Measurements from ENCODE around the gene MRPL22. TPM values are rescaled to one million over a fixed set of nuclear protein-coding genes. Genes with fewer than 3 reads are reported as not detected.
A peak's percentile ranks its signal among the peaks of the same experiment; 100 is the strongest.

MRPL22 gene
- total and polyA plus RNA-seq, 2 of the 13 experiments (the other 11 are each of a cell fraction or from before 2014, with no cell fraction given), result 66.8 to 84.8 TPM

DNA sequence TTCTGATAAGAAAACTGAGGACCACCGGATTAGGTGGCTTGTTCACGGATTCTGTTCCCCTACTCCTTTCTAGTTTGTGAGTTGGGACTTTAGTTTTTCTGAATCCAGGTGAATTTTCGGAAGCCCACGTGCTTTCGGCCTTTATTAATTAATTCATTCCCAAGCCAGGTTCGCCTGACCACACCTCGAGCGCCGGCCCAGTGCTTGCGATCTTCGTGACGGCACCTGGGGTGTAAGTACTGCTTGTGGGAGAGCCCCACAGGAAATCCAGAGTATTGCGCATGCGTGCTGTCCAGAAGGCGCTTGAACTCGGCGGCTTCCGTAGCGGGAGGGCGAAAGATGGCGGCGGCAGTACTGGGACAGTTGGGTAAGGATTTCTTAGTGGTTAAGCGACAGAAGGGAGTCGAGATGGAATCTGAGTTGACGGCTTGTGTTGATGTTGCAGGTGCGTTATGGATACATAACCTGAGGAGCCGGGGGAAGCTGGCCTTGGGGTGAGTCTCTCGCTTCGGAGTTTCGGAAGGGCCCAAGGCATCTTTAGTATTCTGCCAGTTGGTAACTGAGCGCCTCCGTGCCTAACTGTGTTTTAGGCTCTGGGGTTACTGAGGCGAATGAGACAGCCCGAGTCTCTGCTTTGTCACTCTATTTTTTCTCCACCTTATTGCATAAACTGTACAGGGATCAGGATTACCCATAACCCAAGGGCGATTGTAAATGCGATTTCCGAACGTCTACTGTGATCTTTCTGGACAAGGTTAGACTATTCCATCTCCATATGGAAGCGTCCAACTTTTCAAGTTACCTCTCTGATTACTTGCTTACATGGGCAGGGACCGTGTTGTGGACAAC is at the start of gene MRPL22 (continued):
- TF ChIP-seq NONO (IDR thresholded peaks at IDR 0.05) (no peak), NONO (CRISPR knock-in tag; conservative IDR thresholded peaks at IDR 0.05) (peak; percentile 50; the same call in 1 of the 2 replicates), TMF1 (CRISPR knock-in tag; IDR thresholded peaks at IDR 0.05; ENCODE audit: low read depth) (no peak), ADNP (CRISPR knock-in tag; IDR thresholded peaks at IDR 0.05) (no peak), ETV6 (CRISPR knock-in tag; conservative IDR thresholded peaks at IDR 0.05) (no peak), CBX5 (CRISPR knock-in tag; IDR thresholded peaks at IDR 0.05; ENCODE audit: borderline replicate concordance) (no peak; the same call in 1 of the 2 replicates), ZNF547 (CRISPR knock-in tag; IDR thresholded peaks at IDR 0.05) (peak; percentile 62; the same call in 1 of the 2 replicates), RFX3 (CRISPR knock-in tag; IDR thresholded peaks at IDR 0.05) (no peak), MAF1 (CRISPR knock-in tag; IDR thresholded peaks at IDR 0.05; ENCODE audit: borderline replicate concordance) (no peak), KAT2B (IDR thresholded peaks at IDR 0.05; ENCODE audit: borderline replicate concordance, low read depth, low read length) (no peak), KMT2B (CRISPR knock-in tag; IDR thresholded peaks at IDR 0.05) (peak; percentile 90), ARNT (IDR thresholded peaks at IDR 0.05) (no peak), KLF12 (CRISPR knock-in tag; IDR thresholded peaks at IDR 0.05; ENCODE audit: borderline replicate concordance) (no peak), NAIF1 (CRISPR knock-in tag; IDR thresholded peaks at IDR 0.05; ENCODE audit: borderline replicate concordance) (no peak), NRL (CRISPR knock-in tag; IDR thresholded peaks at IDR 0.05; ENCODE audit: borderline replicate concordance) (peak; percentile 36; the same call in 1 of the 2 replicates), KDM6A (CRISPR knock-in tag; IDR thresholded peaks at IDR 0.05; ENCODE audit: low read depth) (no peak), STAG1 (CRISPR knock-in tag; IDR thresholded peaks at IDR 0.05) (no peak), ZNF138 (CRISPR knock-in tag; IDR thresholded peaks at IDR 0.05; ENCODE audit: low read depth) (no peak), ZSCAN29 (CRISPR knock-in tag; conservative IDR thresholded peaks at IDR 0.05) (no peak), ERF (CRISPR knock-in tag; IDR thresholded peaks at IDR 0.05) (peak; percentile 62)
- TF ChIP-seq, protein P1, sequence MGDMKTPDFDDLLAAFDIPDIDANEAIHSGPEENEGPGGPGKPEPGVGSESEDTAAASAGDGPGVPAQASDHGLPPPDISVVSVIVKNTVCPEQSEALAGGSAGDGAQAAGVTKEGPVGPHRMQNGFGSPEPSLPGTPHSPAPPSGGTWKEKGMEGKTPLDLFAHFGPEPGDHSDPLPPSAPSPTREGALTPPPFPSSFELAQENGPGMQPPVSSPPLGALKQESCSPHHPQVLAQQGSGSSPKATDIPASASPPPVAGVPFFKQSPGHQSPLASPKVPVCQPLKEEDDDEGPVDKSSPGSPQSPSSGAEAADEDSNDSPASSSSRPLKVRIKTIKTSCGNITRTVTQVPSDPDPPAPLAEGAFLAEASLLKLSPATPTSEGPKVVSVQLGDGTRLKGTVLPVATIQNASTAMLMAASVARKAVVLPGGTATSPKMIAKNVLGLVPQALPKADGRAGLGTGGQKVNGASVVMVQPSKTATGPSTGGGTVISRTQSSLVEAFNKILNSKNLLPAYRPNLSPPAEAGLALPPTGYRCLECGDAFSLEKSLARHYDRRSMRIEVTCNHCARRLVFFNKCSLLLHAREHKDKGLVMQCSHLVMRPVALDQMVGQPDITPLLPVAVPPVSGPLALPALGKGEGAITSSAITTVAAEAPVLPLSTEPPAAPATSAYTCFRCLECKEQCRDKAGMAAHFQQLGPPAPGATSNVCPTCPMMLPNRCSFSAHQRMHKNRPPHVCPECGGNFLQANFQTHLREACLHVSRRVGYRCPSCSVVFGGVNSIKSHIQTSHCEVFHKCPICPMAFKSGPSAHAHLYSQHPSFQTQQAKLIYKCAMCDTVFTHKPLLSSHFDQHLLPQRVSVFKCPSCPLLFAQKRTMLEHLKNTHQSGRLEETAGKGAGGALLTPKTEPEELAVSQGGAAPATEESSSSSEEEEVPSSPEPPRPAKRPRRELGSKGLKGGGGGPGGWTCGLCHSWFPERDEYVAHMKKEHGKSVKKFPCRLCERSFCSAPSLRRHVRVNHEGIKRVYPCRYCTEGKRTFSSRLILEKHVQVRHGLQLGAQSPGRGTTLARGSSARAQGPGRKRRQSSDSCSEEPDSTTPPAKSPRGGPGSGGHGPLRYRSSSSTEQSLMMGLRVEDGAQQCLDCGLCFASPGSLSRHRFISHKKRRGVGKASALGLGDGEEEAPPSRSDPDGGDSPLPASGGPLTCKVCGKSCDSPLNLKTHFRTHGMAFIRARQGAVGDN (CRISPR knock-in tag; IDR thresholded peaks at IDR 0.05), result peak; percentile 96
- TF ChIP-seq, protein P2, sequence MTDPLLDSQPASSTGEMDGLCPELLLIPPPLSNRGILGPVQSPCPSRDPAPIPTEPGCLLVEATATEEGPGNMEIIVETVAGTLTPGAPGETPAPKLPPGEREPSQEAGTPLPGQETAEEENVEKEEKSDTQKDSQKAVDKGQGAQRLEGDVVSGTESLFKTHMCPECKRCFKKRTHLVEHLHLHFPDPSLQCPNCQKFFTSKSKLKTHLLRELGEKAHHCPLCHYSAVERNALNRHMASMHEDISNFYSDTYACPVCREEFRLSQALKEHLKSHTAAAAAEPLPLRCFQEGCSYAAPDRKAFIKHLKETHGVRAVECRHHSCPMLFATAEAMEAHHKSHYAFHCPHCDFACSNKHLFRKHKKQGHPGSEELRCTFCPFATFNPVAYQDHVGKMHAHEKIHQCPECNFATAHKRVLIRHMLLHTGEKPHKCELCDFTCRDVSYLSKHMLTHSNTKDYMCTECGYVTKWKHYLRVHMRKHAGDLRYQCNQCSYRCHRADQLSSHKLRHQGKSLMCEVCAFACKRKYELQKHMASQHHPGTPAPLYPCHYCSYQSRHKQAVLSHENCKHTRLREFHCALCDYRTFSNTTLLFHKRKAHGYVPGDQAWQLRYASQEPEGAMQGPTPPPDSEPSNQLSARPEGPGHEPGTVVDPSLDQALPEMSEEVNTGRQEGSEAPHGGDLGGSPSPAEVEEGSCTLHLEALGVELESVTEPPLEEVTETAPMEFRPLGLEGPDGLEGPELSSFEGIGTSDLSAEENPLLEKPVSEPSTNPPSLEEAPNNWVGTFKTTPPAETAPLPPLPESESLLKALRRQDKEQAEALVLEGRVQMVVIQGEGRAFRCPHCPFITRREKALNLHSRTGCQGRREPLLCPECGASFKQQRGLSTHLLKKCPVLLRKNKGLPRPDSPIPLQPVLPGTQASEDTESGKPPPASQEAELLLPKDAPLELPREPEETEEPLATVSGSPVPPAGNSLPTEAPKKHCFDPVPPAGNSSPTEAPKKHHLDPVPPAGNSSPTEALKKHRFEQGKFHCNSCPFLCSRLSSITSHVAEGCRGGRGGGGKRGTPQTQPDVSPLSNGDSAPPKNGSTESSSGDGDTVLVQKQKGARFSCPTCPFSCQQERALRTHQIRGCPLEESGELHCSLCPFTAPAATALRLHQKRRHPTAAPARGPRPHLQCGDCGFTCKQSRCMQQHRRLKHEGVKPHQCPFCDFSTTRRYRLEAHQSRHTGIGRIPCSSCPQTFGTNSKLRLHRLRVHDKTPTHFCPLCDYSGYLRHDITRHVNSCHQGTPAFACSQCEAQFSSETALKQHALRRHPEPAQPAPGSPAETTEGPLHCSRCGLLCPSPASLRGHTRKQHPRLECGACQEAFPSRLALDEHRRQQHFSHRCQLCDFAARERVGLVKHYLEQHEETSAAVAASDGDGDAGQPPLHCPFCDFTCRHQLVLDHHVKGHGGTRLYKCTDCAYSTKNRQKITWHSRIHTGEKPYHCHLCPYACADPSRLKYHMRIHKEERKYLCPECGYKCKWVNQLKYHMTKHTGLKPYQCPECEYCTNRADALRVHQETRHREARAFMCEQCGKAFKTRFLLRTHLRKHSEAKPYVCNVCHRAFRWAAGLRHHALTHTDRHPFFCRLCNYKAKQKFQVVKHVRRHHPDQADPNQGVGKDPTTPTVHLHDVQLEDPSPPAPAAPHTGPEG (CRISPR knock-in tag; IDR thresholded peaks at IDR 0.05), result no peak
